ENCODE measurements around the gene PPT2.
"Not testable (repeated sequence)": the region's sequence is repeated elsewhere in the genome, so short reads cannot be mapped to it uniquely, and the experiment has no call there.

The PPT2 gene

GRCh38 chr6:32177788-32178546 is 24.0 kb downstream of the PPT2 start, which contains the start of gene RNF5:
Gene RNF5 (plus strand): TSS chr6:32178405. CDS start chr6:32178512, 107 bp downstream.
- peak; percentile 100 for DNase-seq

- no peak for DNase-seq
Observed at GRCh38 chr6:32178547-32179440, 24.9 kb downstream of the PPT2 start.

GRCh38 chr6:32179766-32180405 is 25.9 kb downstream of the PPT2 start:
- DNase-seq = no peak

GRCh38 chr6:32181148-32181702 is 27.3 kb downstream of the PPT2 start:
- DNase-seq = no peak

GRCh38 chr6:32181915-32182529 is 28.1 kb downstream of the PPT2 start:
- DNase-seq = no peak

DNA sequence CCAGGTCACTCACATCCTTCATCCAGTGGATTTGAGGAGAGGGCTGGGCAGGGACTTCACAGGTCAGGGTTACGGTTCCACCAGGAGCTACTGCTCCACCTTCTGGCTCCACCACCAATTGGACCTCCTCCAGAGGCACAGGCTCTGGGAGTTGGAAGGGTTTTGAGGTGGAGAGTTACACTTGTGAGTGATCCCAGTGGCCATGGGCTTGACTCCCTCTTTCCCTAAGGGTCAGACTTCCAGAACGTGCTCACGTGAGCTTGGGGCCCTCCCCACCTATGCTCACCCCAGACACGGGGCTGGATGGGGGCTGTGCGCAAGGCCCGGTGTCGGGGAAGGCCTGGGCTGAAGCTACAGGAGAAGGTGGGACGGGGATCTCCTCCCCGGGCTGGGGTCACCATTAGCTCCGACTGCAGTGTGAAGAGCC is 28.6 kb downstream of the PPT2 start:
- no peak for DNase-seq

- no peak for DNase-seq
Observed at GRCh38 chr6:32183030-32183429, 29.1 kb downstream of the PPT2 start.

DNA sequence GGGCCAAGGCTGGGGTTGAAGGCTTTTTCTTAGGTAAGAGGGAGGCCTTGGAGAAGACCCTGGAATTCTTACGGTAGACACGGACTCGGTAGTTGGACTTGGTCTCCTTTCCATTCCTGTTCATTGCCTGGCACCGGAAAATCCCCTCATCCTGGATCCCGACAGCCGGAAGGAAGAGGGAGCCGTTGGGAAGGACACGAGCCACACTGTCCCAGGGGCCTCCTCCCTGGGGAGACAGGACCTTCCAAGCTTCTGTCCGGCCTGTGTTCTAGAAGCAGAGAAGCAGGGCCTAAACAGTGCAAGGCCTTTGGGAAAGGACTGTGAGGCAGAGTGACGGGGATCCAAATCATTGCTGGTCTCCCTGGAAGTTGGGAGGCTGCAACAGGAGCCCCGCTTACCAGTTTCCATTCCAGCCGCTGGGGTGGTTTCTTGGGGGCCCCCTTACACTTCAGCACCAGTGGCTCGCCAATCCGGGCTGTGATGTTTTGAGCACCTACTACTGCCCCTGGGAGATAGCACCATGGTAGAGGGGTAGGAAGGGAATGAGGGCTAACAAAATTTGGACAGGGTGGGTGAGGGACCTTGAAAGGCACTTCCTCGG is 29.6 kb downstream of the PPT2 start:
- DNase-seq = no peak

GRCh38 chr6:32184084-32184640 is 30.2 kb downstream of the PPT2 start, which contains the start of gene AGER:
Gene AGER (minus strand): TSS chr6:32184253. CDS start chr6:32184222, 31 bp downstream.
- no peak for DNase-seq

DNA sequence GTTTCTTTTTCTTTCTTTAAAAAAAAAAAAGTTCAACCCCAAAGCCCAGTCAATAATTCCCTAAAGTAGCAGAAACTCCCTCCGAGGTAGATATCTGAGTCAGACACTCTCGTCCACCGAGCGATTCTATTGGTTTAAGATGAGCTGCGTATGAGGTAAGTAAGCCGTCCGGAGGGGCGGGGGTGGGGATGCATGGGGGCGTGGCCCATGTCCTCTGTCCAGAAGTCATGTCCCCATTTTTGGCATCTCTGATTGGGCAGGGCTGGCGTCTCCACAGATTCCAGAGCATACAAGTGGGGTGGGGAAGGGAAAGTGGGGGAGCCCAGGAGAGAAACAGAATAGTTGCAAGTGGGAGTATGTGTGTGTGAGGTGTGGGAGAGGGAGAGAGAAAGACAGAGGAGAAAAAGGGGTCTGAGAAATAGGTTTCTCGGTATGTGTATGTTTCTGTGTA is 31.8 kb downstream of the PPT2 start:
- not testable (repeated sequence) for DNase-seq

- DNase-seq = not testable (repeated sequence)
Observed at GRCh38 chr6:32186151-32186840, 32.4 kb downstream of the PPT2 start.

- DNase-seq = no peak
Observed at GRCh38 chr6:32187009-32187709, 33.2 kb downstream of the PPT2 start.

DNA sequence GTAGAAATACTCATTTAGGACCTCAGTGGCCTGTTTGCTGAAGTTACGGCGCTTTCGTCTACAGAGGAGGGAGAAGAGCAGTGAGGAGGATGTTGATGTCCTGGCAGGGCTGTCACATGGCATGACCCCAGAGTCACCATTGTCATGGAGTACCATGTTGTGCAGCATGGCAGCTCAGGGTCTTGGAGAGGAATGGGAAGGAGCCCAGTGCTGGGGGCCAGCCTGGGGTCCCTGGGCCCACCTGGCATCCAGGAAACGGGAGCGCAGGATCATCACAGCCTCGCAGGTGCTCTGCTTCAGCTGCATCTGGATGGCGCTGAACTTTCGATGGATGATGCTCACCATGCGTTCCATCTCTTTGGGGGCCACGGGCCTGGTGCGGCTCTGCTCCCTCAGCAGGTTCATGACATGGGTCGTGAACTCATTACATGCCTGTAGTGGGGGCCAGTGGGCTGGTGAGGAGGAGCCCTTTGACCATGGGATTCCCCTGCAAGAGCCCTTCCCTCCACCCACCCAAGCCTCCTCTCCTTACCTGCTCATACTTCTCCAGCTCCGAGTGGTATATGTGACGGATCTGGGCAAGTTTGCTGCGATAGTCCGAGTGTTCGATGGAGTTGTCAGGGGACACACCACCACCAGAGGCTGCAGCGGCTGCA is 33.9 kb downstream of the PPT2 start:
- DNase-seq = not testable (repeated sequence)

DNA sequence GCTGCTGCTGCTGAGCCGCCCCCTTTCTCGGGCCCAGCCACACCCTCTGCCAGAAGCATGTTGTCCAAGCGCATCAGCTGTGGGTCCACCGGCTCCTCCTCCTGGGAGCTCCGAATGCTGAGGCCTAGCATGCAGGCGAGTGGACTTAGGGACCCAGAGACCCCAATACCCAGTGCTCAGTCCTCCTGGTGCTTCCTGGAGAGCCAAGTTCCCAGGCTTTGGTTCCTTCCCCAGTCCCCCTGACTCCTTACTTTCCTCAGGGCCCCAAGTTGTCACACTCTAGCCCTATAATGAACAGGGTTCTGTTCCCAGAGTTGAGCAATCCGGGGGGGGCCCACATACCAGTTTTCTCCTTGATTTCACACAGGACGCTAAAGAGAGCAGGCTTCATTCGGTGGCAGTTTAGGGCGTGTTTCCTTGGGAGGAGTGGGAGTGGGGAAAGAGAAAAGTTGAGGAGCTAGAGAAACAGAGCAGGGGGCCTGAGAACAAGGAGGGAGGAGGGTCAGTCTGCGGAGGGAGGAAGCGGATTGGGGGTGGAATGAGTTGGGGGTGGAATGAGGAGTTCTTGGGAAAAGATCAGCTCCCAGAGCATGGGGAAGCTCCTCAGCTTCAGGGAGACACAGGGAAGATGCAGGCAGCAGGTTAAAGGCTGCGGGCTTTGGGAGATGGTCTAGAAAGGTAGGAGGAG is 34.6 kb downstream of the PPT2 start:
- no peak for DNase-seq

GRCh38 chr6:32189069-32189741 is 35.3 kb downstream of the PPT2 start:
- no peak for DNase-seq

DNA sequence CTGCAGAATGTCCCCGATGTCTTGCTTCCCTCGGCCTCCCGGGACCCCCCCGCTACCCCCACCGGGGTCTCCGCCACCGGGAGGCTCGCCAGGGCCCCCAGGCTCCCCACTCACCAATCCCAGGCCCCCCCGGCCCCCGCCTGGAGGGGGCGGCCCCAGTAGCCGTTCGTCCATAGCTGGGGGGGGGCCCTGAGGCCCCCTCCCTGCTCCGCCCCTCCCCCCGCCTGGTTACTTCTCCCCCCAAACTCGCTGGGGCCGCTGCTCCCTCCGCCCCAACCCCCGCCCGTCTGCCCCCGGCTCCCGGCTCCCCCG is 35.8 kb downstream of the PPT2 start:
- DNase-seq = no peak

GRCh38 chr6:32190054-32190851 is 36.3 kb downstream of the PPT2 start, which contains the start of gene PBX2:
Gene PBX2 (minus strand): TSS chr6:32190202. CDS start chr6:32189915, 287 bp downstream.
- peak; percentile 88 for DNase-seq

Data from NCI-H1105 treated with DMSO at 0.1 percent for 48 hours (cell line).